EH (cell line): ENCODE results near the gene PLXNB2.

Source experiments
- DNase-seq: peaks from one replicate; pipeline ENCODE4 v3.0.0-alpha.2; 2015; ENCODE audit warnings: low read depth

Gene PLXNB2

DNA sequence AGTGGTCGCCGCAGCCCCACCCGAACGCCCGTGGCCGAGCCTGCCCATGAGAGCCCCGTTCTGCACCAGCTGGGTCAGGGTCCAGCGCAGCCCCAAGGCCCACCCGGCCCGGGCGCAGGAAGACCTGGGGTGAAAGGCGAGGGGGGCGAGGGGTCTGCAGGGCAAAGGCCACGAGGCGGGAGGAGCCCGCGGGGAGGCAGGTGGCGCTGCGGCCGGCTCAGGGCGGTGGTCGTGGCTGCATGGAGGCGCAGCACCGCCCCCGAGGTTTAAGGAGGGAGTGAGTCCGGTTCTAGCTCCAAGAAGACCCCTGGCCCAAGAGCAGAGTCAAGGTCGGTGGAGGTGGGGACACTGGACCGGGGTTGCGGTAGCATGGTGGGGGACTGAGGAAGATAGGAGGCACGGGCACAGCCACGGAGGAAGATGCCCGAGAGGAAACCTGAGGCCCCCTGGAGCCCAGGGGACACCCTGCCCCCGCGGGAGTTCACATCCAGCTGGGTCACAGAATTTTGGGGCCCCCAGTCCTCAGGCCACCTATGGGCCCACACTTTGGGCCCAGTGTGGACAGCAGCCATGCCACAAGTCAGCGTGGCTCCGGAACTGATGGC lies 55.9 kb downstream of the PLXNB2 start:
- no peak for DNase-seq

DNA sequence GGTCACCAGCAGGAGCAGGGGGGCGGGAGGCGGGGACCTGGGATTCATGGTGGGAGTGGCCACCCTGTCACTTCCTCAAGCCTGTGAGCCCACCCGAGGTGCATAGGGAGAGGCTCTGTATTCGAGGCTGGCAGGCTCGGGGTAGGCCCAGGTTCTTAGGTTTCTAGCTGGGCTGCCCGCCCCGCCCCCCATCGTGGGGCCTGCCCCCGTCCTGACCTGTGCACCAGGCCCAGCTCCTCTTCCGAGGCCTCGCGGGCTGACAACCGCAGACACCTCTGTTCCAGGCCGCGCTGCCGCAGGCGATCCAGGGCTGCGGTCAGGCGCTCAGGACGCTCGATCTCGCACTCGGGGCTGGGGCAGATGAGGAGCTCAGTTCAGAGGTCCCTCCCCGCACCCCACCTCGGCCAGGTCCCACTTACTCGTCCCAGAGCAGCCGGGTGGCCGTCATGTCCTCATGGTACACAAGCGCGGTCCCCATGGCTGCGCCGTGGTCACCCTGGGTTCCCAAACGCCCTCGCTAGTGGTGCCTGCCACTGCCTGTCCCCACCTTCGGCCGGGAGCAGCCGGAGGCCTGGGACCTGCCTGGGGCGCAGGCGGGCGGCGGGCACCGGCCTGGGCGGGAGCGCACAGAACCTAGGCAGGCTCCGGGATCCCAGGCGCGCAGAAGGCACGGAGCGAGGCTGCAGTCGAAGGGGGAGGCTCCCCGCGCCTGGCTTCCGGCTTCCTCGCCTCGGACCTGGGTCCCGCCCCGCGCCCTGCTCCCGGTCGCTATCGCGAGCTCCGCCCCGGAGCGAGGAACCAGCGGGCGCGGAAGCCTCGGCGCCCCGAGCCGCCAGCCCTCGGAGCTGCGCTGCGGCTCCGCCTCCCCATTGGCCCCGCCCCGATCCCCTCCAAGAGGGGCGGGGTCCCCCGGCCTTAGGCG lies 56.6 kb downstream of the PLXNB2 start, which contains the start of gene HDAC10:
TSS of gene HDAC10 (minus strand) at position 711 of the 922 bp plus-strand sequence. CDS start at position 478, 233 bp downstream.
- DNase-seq: peak; percentile 83

DNA sequence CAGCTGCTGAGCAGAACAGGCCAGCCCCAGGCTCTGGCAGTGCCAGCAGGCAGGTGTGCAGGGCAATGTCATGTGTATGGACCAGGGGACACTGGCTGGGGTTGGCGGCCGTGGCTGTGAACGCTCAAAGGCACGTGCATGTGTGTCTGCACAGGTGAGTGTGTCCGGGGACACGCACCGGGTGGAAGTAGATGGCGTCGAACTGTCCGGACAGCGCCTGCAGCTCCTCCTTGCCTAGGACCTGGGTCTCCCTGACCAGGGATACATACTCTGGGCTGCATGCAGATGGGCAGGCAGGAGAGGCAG lies 57.2 kb downstream of the PLXNB2 start:
- DNase-seq: no peak

DNA sequence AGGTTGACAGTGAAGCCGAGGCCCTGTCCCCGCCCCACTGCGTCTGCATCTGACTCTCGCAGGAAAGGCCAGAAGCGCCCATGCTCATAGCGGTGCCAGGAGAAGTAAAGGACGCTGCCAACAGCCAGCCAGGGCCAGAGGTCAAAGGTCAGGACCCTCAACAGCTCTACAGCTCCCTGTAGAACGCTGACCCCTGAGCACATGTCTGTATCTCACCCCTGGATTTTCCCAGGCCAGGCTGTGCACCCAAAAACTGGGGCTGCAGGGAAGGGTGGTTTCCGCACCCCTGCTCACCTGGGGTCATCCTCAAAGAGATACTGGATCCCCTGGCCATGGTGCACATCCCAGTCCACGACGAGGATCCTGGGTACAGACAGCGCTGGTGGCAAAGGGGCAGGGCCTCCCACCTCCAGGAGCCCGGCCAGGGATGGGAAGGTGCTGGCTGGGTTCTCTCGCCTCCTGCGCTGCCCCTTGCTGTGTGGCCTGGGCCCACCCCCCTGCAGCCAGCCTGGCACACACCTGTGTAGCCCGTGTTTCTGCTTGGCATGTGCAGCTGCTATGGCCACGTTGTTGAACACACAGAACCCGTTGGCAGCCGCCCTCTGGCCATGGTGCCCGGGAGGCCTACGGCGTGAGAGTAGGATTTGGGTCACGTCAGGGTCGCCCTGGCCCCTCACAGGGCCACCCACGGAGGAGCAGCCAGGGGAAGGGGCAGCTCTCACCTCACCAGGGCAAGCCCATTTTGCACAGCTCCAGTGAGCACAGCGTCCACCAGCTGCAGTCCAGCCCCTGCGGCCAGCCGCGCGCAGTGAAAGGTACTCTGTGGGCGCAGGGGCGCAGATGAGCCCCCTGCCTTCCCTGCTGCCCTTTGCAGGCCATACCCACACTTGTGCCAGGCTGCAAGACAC lies 57.9 kb downstream of the PLXNB2 start:
- DNase-seq: no peak

DNA sequence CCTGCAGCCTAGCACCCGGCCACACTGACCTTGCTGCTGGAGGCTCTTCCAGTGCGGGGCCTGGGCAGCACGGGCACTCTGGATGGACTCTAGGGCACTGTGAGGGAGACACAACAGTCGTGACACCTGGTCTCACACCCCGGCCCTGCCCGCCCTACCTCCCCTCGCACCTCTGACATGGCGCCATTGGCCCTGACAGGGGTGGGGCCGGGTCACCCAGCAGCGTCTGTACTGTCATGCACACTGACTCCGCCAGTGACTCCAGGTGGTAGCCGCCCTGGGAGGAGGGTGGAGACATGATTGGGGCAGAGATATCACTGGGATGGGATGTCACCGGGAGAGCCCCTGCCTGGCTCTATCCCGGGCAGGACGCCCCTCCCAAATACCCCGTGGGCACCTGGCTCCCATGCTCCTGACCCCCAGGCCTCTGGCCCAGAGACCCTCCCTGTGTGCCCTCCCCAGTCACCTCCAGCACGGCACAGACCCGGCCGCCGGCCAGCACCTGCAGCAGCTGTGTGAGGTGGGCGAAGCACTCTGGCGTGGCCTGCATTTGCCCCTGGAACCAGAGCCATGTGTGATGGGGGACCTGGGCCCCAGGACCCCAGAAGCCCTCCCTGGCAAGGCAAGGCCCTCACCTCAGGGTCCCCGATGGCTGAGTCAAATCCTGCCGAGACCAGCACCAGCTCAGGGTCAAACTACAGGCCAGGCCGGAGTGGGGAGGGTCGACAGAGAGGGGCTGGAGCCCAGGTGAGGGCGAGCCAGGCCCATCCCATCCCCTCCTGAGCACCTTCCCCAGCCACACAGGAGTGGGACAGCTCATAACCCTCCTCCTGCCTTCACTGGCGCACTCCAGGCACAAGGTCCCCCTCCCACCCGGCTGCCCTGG lies 59.0 kb downstream of the PLXNB2 start:
- no peak for DNase-seq

- peak; percentile 71 for DNase-seq
These were observed 59.7 kb downstream of the PLXNB2 start for GRCh38 chr22:50247748-50248147.

DNA sequence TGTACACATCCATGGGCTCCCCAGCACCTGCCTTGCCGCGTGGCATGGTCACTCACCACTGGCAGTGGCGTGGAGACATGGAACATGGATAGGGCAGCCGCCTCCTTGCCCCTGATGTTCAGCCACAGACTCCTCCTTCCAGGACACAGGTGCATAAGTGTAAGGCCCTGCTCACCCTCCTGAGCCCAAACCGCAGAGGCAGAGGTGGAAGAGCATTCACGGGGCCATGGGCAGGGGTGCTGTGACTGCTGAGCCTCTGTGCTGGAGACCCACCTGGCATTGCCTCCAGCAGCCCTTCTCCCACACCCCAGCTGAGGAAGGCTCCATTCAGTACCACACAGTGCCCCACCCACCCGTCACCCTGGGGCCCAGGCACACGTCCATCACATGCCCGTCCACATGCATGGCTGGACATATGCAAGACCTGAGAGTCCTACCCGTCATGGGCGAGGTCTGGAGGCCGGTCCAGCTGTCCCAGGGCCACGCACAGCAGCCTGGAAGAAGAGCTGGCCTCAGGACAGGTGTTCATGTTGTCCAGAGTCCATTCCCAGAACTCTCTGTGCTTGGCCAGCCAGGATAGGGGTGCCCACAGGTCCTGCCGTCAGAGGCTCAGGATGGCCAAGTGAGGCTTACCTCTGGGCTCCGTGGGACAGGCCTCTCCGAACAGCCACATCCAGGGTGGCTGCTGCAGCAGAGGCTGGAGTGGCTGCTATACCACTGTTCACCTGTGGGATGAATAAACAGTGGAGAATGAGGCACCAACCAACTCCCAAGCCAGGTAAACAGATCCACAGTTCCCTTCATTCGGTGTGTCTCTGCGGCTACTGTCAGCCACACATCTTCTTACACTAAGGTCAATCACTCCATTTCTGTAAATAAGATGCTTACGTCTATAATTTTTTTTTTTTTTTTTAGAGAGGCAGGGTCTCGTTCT lies 60.9 kb downstream of the PLXNB2 start:
- DNase-seq: no peak

DNA sequence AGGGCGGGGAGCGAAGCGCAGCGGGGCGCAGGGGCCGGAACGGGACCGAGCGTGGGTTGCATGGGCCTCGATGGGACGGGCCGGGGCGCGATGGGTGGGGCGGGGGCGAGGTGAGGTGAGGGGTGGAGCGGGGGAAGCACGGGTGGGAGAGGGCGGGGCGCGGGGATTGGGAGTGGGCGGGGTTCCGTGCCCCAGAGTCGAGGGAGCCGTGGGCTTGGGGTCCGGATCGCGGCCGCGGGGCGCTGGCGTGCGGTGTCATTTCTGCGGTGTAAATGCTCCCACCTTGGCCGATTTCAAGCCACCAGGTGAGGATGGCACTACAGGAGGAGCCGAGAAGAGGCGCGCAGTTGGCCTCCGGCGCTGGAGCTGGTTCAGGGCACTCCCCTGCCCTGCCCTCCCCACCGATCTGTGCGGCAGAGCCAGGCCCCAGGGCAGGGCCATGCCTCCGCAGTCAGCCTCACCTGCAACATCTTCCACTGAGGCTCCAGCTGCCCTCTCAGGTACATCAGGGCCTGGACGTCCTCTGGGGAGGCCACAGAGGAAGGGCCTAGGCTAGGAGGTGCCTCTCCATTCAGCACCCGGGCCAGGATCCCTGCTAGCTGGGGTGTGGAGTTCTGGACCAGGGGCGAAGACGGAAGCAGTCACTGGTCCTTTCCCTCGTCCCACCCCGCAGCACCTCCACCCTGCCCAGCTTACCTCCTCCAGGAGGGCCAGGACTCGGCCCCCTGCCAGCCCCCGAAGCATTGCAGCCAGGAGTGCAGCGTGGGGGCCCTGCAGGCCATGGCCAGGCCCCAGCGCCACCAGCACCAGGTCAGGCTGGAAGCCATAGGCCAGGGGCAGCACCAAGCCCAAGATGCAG lies 62.0 kb downstream of the PLXNB2 start:
- no peak for DNase-seq

GRCh38 chr22:50244420-50245213 lies 62.8 kb downstream of the PLXNB2 start, which contains the start of gene TUBGCP6:
TUBGCP6 (minus strand) TSS chr22:50245023; CDS start chr22:50244459, 564 bp downstream.
- DNase-seq: peak; percentile 92

DNA sequence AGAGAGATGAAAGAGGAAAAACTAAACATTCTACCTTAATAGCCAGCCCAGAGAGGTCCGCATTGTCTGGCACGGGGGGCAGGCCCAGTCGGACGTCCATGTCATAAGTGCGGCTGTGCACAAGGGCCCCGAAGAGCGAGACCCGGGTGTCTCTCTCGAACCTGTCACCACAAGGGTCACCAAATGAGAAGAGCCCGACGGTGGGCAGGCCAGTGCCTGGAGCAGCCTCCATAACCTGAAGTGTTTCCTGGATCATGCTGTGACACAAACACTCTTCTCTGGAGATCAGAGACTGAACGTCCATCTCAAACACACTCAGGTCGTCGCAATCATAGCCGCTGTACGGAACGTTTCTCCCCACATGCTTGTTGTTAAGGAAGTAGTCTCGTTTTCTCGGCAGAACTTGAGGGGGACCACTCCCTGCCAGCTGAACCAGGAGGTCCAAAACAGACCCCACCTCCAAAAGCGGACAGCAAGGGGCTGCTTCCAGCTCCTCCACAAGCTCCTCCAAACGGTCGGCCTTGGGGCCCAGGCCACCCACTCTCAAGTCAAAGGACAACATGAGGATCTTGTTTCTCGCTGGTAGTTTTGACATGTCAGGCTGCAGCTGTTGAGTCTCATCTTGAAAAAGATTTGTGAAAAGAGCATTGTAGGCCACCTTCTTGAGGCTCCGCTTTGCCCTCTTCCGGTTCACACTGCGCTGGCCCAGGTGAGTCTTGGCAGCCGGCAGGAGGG lies 63.6 kb downstream of the PLXNB2 start:
- no peak for DNase-seq

DNA sequence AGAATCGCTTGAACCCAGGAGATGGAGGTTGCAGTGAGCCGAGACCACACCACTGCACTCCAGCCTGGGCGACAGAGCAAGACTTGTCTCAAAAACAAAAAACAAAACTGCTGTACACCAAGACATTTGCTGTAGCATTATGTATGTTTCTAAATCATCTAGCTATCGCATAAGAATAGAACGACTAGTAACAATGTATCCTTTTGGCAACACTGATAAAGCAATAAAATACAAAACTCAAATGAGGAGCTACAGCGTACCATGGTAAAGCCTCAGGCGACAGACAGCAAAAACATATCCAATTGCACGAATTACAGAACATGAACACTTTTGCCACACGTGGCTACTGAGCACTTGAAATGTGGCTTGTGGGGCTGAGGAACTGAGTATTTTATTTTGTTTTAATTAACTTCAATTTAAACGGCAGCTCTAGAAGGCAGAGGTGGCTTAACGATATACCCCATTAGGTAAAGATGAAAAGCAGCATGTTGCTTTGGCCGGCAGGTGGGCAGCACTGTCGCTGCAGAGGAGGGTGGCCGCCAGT lies 65.0 kb downstream of the PLXNB2 start:
- DNase-seq: no peak

GRCh38 chr22:50238755-50239154 lies 68.7 kb downstream of the PLXNB2 start:
- no peak for DNase-seq

DNA sequence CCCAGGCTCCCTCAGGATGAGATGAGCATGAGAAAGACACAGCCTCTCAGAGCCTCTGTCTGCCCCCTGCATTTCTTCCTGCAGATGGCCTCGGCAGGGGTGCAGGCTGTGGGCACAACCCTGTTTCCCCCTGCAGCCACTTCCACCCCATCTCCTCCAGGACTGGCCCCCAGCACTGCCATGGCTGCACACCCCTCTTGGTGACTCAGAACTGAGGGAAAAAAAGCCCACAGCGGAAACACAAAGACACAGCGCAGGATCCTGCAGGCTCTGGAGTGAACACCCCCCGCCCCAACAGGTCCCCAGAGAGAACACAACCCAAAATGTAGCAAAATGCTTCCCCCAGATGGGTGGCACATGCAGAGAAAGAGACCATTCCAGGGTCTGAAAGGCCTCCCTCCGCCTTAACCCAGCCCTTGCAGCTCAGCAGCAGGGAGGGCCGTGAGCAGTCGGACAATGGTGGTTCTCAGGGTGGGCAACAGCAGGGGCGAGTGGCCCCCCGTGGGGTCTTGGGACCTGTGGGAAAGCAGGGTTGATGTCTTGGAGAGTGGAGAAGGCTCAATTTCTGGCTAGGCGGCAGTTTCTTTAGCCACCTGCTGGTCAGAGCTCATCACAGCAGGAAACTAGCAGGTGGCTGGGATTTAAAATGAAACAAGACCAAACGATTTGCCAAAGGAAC lies 70.6 kb downstream of the PLXNB2 start:
- DNase-seq: no peak

DNA sequence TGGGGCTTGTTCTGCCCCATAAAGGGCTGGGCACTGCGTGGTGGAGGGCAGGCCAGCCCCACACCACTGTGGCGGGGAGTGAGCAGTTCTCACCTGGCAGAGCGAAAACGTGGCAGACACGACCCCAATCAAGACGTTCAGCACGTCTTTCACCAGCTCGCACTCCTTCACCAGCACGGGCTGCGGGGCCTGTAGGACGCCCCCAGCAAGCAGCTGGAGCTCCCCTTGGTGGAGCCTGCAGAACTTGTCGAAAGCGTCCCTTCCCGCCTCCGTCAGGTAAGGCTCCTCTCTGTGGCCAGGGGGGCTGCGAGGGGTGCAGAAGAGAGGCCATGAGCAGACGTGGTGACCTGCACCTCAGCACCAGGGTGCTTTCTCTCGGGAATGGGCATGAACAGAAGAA lies 74.2 kb downstream of the PLXNB2 start:
- no peak for DNase-seq

DNA sequence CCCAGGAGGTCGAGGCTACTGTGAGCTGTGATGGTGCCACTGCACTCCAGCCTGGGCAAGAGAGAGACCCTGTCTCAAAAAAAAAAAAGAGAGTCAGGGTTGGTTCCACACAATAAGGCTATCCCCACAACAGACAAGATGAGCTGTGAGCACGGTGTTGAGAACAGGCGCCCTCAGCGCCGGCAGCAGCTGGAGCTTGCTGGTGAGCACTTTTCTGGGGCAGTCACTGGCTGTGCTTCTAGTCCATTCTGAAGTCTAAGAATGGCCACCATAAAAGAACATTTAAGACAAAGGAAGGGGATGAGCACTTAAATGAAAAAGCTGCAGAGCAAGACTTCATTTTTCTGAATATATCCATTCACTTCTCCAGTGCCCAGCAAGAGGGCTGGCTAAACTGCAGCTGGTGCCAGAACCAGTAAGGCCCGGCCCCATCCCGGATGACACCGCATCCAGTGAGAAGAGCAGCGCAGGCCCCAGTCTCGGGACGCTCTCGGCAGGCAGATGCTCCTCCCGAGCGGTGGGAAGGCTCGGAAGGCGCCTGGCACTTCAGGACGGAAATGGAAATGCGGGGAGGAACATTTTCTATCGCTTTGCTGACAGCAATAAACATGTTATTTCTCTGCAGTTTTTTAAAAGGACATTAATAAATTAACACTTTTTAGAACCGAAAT lies 74.8 kb downstream of the PLXNB2 start:
- DNase-seq: no peak

DNA sequence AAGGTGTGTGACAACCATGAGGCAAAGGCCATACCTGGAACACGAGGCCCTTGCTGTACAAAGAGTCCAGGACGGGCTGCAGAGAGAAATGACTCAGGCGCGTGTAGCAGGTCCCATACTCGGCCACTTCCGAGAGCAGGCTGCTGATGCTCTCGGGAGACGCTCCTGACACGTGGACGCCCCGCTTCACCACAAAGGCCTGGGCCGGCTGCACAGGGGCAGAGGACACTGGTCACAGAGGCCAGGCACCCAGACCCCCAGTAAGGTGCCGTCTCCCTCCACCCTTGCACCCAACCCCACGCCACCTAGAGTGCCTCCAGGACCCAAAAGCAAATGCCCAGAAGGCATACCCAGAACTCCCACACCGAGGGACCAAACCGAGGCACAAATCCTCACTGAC lies 78.1 kb downstream of the PLXNB2 start:
- DNase-seq: no peak
